ES-I3 (cell line): ENCODE data around the gene RPEL1.
"Not testable (repeated sequence)": the region's sequence is repeated elsewhere in the genome, so short reads cannot be mapped to it uniquely, and the experiment has no call there.

ENCODE experiments used
- H3K36me3 ChIP-seq: 2 replicates; pipeline ENCODE4 v1.6.1; 2013; ENCODE audit warnings: mild to moderate bottlenecking, low read length, control low read depth, moderate library complexity; ENCODE audit not compliant: insufficient read depth
- H3K4me1 ChIP-seq: 2 replicates; pipeline ENCODE4 v1.6.1; 2013; ENCODE audit warnings: mild to moderate bottlenecking, control low read depth, low read length; ENCODE audit not compliant: insufficient read depth
- H3K9ac ChIP-seq: 2 replicates; pipeline ENCODE4 v1.6.1; 2013; ENCODE audit warnings: low read depth, mild to moderate bottlenecking, low read length, moderate library complexity
- H3K9me3 ChIP-seq: 2 replicates; pipeline ENCODE4 v1.6.1; 2013; ENCODE audit warnings: mild to moderate bottlenecking, low read length, moderate library complexity; ENCODE audit not compliant: control insufficient read depth, insufficient read depth

Gene RPEL1

DNA sequence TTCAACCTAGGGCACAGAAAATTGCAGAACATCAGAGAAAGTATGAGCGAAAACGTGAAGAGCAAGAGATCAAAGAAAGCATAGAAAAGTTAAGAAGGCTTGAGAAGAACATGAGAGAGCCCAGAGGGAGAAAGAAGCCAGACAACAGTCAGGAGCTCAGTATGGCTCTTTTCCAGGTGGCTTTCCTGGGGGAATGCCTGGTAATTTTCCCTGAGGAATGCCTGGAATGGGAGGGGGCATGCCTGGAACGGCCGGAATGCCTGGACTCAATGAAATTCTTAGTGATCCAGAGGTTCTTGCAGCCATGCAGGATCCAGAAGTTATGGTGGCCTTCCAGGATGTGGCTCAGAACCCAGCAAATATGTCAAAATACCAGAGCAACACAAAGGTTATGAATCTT is 29.3 kb upstream of the RPEL1 start:
- peaks cover 14% of the 10 kb centered on the region for H3K9me3 ChIP-seq
- not testable (repeated sequence) for H3K36me3 ChIP-seq, H3K9ac ChIP-seq, H3K4me1 ChIP-seq

DNA sequence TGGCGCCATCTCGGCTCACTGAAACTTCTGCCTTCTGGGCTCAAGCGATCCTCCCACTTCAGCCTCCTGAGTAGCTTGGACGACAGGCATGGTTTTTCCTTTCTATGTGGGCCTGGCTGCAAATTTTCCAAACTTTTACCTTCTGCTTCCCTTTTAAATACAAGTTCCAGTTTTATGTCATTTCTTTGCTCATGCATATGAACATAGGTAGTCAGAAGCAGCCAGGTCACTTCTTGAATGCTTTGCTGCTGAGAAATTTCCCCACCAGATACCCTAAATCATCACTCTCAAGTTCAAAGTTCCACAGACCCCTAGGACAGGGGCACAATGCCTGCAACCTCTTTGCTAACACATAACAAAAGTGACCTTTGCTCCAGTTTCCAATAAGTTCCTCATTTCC is 21.6 kb upstream of the RPEL1 start:
- no peaks in the 10 kb centered on the region for H3K4me1 ChIP-seq
- H3K36me3 ChIP-seq: 0 out of 2 replicates have a peak, but pooled peaks cover 4% of the 10 kb centered on the region

DNA sequence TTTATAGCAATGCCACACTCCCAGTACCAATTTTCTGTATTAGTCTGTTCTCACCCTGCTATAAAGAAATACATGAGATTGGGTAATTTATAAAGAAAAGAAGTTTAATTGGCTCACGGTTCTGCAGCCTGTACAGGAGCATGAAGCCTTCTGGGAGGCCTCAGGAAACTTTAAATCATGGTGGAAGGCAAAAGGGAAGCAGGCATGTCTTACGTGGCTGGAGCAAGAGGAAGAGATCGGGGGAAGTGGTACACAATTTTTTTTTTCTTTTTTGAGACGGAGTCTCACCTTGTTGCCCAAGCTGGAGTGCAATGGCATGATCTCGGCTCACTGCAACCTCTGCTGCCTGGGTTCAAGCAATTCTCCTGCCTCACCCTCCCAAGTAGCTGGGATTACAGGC is 21.0 kb upstream of the RPEL1 start:
- not testable (repeated sequence) for H3K4me1 ChIP-seq, H3K36me3 ChIP-seq, H3K9ac ChIP-seq
- H3K9me3 ChIP-seq: peaks cover 15% of the 10 kb centered on the region

More for the DNA sequence above, 21.6 kb upstream of the RPEL1 start:
- Histone ChIP-seq H3K9me3 (peaks cover 16% of the 10 kb centered on the region), H3K9ac (no peak overlapping the region)

DNA sequence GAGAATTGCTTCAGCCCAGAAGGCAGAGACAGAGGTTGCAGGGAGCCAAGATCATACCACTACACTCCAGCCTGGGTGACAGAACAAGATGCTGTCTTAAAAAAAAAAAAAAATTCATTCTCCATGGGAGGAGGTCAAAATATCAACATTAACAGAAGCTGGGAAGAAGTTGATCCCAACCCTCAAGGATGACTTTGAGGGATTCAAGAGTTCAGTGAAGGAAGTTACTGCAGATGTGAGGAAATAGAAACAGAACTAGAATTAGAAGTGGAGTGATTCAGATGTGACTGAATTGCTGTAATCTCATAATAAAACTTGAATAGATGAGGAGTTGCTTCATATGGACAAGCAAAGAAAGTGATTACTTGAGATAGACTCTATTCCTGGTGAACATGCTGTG is 19.7 kb upstream of the RPEL1 start:
- peaks cover 11% of the 10 kb centered on the region for H3K9me3 ChIP-seq
- H3K36me3 ChIP-seq: 0 out of 2 replicates have a peak, but pooled peaks cover 4% of the 10 kb centered on the region
- H3K4me1 ChIP-seq: peaks cover 7% of the 10 kb centered on the region
- no peak overlapping the region for H3K9ac ChIP-seq

- H3K9me3 ChIP-seq: no peaks in the 10 kb centered on the region; the same call in none of the 2 replicates
- peaks cover 4% of the 10 kb centered on the region; the same call in 1 of the 2 replicates for H3K36me3 ChIP-seq
- no peak overlapping the region for H3K9ac ChIP-seq
- peaks cover 15% of the 10 kb centered on the region for H3K4me1 ChIP-seq
Measured at GRCh38 chr10:103227416-103227815, 18.3 kb upstream of the RPEL1 start.

DNA sequence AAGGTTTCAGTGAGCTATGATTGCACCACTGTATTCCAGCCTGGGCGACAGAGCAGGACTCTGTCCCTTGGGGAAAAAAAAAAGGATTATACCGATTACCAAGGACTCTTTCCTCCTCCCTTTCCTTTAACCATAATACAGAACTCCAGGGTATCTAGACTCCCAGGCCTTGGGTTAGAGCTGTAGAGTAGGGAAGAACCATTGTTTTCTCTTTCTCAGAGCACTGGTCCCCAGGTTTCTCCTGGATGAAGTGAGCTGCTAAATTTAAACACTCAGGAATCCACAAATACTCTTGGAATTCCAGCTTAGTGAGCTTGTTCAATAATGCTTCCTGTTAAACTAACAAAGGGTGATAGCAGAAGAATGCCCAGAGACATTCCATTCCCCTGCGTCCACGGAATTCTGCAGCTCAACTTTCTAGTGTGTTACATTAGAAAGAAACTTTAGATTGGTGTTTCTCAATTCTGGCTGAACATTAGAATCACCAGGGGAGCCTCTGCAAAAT is 14.6 kb upstream of the RPEL1 start:
- Histone ChIP-seq H3K9me3 (no peaks in the 10 kb centered on the region), H3K9ac (no peak overlapping the region), H3K4me1 (peaks cover 20% of the 10 kb centered on the region), H3K36me3 (no peaks in the 10 kb centered on the region; the same call in 1 of the 2 replicates)

DNA sequence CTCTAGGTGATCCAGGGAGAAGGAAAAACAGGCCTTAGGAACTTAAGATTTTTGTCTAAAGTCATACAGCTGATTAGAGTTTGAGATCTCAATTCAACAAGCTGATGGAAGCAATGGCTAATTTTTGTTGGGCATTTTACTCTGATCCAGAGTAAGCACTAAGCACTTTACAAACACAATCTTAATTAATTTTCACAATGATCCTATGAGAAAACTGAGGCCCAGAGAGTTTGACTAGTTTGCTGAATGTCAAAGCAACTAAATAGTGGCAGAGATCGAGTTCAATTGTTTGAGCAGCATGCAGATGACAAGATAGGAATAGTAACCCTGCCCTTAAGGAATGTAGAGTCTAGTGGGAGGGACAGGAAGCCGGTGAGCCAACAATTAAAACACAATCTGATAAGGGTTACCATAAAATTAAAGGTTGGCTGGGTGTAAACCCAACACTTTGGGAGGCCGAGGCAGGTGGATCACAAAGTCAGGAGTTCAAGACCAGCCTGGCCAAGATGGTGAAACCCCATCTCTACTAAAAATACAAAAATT is 13.5 kb upstream of the RPEL1 start:
- Histone ChIP-seq H3K9ac (0 out of 2 replicates have a peak overlapping the region, but pooled peaks have one; percentile 11), H3K9me3 (no peaks in the 10 kb centered on the region), H3K4me1 (peaks cover 20% of the 10 kb centered on the region), H3K36me3 (no peaks in the 10 kb centered on the region; the same call in 1 of the 2 replicates)

DNA sequence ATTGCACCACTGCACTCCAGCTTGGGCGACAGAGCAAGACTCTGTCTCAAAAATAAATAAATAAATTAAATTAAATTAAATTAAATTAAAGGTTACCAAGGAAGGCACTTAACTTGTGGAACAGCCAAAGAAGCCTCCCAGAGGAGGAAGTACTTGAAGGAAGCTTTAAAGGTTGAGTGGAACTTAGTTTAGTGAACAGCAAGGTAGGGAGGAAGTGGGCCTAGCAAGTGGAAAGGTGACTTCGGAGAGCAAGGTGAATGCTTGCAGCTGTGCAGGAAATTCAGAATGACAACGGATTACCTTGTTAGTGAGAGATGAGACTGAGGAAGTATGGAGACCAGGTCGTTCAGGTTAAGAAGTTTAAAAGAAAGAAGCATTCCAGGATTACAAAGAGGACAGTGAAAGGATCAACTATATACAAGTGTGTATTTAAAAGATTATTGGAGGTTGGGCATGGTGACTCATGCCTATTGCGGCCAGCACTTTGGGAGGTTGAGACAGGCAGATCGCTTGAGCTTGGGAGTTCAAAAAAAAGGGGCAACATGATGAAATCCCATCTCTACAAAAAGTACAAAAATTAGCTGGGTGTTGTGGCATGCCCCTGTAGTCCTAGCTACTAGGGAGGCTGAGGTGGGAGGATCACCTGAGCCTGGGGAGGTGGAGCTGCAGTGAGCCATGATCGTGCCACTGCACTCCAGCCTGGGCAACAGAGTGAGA is 12.8 kb upstream of the RPEL1 start:
- Histone ChIP-seq H3K36me3 (no peaks in the 10 kb centered on the region; the same call in 1 of the 2 replicates), H3K9ac (no peak overlapping the region), H3K4me1 (peaks cover 20% of the 10 kb centered on the region), H3K9me3 (no peaks in the 10 kb centered on the region; the same call in 1 of the 2 replicates)

DNA sequence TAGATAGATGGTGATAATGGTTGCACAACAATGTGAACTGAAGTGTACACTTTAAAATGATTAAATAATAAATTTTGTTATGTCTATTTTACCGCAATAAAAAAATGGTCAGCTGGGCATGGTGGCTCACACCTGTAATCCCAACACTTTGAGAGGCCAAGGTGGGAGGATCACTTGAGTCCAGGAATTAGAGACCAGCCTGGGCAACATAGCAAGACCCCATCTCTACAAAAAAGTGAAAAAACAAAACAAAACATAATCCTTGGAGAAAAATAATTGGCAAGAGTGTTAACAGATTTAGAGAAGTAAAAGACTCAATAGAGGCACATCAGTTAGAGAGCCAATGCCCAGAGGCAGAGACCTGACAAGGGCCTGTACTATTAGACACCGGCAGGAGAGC is 9.9 kb upstream of the RPEL1 start:
- H3K36me3 ChIP-seq: no peaks in the 10 kb centered on the region; the same call in 1 of the 2 replicates
- H3K9ac ChIP-seq: no peak overlapping the region
- H3K9me3 ChIP-seq: no peaks in the 10 kb centered on the region; the same call in 1 of the 2 replicates
- peaks cover 15% of the 10 kb centered on the region for H3K4me1 ChIP-seq

- peaks cover 9% of the 10 kb centered on the region for H3K4me1 ChIP-seq
- H3K9me3 ChIP-seq: no peaks in the 10 kb centered on the region; the same call in 1 of the 2 replicates
- no peaks in the 10 kb centered on the region for H3K36me3 ChIP-seq
- H3K9ac ChIP-seq: no peak overlapping the region
Measured at GRCh38 chr10:103238506-103239252, 7.0 kb upstream of the RPEL1 start.

DNA sequence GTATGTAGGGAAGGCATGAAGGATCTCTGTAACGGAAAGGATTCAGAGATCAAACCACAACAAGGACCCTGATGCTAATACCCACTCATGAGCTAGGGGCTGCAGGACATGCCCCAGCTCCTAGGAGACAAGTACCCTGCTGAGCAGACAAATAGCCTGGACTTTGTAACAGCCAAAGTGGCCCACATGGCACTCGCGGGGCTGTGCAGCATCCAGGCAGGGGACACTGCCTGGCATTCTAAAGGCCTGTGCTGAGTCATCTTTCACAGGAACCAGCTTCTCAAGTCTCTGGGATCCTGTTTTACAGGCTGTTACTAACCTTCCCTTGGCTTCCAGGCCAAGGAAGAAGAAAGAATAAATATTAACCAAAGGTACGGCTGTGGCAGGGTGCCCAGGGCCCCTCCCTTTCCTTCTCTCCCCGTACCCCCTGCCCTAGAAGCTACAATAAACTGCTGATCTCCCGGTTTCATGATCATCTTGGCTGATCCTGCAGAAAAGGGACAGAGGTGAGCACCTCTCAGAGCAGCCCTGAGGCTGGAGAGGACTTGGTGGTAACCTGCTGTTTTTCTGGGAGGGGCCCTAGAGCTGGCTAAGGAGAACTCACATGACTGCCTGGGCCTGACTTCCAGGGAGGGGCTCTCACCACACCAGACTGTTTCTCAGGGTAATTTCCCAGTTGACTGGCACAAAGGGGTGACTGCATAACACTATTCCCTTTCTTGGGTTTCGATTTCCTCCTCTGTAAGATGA is 4.2 kb upstream of the RPEL1 start:
- Histone ChIP-seq H3K36me3 (no peaks in the 10 kb centered on the region), H3K9me3 (no peaks in the 10 kb centered on the region; the same call in 1 of the 2 replicates), H3K9ac (no peak overlapping the region), H3K4me1 (peaks cover 9% of the 10 kb centered on the region)

- Histone ChIP-seq H3K9ac (no peak overlapping the region), H3K4me1 (peaks cover 9% of the 10 kb centered on the region), H3K36me3 (no peaks in the 10 kb centered on the region)
Measured at GRCh38 chr10:103244666-103245271, 918 bp upstream of the RPEL1 start.

DNA sequence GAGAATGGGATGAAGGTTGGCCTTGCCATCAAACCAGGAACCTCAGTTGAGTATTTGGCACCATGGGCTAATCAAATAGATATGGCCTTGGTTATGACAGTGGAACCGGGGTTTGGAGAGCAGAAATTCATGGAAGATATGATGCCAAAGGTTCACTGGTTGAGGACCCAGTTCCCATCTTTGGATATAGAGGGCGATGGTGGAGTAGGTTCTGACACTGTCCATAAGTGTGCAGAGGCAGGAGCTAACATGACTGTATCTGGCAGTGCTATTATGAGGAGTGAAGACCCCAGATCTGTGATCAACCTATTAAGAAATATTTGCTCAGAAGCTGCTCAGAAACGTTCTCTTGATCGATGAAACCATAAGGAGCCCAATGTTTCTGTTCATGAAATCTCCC is 637 bp downstream of the RPEL1 start:
- peaks cover 7% of the 10 kb centered on the region; the same call in 1 of the 2 replicates for H3K4me1 ChIP-seq
- no peaks in the 10 kb centered on the region for H3K36me3 ChIP-seq
- no peak overlapping the region for H3K9ac ChIP-seq
- H3K9me3 ChIP-seq: no peaks in the 10 kb centered on the region

More at GRCh38 chr10:103244666-103245271, 918 bp upstream of the RPEL1 start:
- H3K9me3 ChIP-seq: no peaks in the 10 kb centered on the region
